Glomerular visceral epithelial cell (primary cell): ENCODE data around the gene SMARCD1.

Experiments
- DNase-seq: peaks from one replicate; pipeline ENCODE4 v3.0.0-alpha.2; 2016; ENCODE audit errors: extremely low spot score

SMARCD1 gene

DNA sequence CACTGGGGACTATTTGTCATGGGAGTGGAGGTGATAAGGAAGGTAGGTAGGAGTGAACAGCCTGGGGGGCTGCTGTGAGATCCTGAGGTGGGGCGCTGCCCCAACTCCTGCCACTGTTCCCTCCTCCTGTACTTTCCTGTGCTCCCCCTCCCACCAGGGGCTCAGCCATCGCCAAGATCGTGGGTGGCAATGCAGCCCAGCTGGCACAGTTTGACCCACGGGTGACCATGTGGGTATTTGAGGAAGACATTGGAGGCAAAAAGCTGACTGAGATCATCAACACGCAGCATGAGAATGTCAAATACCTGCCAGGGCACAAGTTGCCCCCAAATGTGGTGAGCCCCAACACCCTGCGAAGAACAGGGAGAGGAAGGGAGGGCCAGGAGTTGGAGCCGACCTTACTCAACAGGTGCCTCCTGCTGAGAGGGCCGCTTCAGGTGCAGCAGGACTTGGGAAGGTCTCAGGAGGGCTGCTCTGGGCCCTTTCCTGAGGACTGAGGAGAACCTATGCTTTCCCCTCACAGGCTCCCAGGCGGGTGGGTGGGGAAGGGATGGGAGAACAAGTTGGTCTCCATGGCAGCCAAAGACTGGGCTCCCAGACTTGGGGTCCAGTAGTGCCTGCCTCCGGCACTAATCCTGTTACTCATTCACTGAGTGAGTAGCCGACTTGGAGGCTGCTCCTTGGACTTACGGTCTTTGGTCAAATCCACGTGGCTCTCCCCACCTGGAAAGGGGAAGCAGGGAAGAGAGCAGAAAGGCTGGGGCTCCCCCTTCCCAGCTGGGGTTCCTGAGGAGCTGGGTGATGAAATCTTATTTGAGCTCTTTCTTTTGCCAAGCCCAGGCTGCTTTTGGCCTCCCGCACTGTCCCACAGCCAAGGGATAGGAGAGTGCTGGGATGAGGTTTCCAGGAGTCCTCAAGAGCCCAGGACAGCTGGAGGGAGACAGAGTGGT is 19.6 kb downstream of the SMARCD1 start:
- no peak for DNase-seq

GRCh38 chr12:50105913-50106450 is 20.8 kb downstream of the SMARCD1 start:
- DNase-seq = no peak

DNA sequence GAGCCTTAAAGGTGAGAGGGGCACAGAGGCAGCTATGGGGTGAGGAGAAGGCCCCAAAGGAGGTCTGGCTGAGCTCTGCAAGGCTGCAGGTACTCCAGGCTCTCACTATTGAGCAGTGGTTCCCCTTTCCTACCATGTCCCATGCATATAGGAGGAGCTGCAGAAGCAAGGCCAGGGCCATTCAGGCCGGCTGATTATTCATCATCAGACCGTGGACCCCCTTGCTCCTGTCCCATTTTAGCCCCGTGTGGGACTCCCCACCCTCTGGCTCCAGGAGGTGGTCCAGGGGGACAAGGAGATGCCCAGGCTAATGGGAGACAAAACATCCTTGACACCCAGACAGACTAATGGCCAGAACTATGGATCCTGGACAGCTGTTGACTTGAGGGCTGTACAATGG is 21.8 kb downstream of the SMARCD1 start:
- no peak for DNase-seq

GRCh38 chr12:50107416-50108268 is 22.5 kb downstream of the SMARCD1 start:
- DNase-seq = no peak

DNA sequence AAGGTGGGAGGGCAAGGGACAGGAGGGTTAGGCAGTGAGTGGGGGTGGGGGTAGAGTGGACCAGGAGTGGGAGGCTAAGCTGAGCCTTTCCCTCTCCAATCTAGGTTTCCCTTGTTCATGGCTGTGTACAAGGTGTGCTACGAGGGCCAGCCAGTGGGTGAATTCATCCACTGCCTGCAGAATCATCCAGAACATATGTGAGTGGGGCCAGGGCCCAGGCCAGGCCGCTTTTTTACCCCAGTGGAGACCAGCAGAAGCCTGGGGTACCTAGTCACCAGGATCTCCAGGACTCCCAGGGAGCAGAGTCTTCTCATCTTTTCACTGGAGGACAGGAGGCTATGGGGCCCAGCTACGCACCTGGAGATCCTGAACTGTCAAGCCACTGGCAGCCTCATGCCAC is 24.2 kb downstream of the SMARCD1 start:
- no peak for DNase-seq

DNA sequence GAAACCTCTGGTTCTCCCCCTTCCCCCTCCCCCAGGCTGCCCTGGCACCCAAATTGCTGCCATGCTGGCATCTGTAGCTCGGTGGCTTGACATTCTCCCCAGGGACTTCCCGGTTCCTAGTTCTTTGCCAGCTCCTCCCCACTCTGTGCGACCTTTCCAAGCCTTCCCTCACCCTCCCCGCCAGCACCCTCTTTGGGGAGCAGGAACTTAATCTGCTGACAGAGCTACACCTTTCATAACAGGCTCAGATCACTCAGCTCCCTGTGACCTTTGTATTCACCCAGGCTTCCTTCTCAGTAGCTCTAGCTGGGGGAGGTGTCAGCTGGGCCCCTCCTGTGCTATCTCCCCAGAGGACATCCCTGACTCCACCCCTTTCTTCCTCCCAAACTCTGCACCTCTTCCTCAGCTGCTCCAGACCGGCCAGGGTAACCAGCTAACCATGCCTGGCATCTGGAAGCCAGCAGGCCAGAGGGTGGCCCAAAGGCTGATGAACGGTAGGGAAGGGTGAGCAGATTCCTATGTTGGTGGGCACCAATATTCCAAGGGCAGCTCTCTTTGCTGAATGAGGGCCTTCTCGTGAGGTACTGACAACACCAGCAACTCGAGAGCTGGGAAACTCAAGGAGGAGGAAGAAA is 25.1 kb downstream of the SMARCD1 start:
- peak; percentile 32 for DNase-seq

DNA sequence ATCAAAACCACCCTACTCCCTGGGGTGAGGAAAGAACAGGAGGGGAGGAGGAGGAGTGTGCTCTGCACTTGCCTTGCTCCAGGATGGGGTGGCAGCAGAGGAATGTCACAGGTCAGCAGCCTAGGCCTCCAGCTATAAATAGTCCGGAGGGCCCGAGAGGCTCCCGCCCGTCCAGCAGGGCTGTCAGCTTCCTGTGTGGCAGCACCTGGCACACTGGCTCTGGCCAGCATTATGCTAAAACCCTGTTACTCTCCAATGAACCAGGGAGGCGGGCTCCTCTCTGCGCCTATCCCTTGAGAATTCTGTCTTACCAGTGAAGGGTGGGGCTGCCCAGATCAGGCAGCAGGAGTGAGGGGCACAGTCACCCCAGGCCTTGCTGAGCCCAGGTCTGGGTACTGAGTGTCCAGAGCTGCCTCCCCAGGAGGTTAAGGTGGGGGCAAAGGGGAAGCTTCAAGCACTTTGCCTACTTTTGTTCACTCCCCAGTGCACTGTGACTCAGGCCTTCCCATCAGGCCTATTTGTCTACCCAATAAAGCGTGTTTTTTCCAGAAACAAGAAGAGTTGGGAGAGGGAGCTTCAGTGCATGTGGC is 25.7 kb downstream of the SMARCD1 start:
- peak; percentile 86 for DNase-seq

- DNase-seq = no peak
Observed at GRCh38 chr12:50111395-50111692, 26.2 kb downstream of the SMARCD1 start.

DNA sequence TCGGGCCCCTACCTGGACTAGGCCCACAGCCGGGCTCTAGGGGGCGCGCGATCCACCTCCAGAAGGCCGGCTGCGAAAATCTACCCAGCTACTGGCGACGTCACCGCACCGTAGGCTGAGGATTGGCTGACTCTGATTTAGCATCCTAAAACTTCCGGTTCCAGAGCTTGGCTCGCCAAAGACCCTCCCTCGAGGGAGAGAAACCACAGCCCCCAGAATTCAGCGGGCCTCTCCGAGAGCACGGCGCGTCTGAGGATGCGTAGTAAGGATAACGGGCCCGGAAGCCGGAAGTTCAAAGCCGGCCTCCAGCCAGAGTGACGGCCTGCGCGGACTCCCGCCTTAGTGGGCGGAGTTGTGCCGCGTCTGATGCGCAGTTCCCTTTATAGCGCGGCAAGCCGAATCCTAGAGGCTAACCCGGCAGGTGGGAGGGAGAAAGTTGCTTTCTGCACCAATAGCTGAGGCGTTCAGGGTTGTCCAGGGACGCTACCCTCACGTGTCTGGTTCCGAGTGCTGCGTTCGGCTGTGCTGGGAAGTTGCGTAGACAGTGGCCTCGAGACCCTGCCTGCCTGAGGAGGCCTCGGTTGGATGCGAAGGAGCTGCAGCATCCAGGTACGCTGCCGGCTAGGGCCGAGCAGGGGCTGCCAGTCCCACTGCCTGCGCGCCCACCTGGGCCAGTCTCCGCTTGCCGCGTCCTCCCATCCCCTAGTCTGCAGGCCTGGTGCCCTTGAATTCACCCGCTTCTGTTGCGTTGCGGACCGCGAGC is 26.7 kb downstream of the SMARCD1 start, which contains the start of gene COX14:
COX14 (plus strand) TSS at position 544 of the 763 bp plus-strand sequence. CDS start 7,808 bp downstream, outside the sequence.
- peak; percentile 99 for DNase-seq

DNA sequence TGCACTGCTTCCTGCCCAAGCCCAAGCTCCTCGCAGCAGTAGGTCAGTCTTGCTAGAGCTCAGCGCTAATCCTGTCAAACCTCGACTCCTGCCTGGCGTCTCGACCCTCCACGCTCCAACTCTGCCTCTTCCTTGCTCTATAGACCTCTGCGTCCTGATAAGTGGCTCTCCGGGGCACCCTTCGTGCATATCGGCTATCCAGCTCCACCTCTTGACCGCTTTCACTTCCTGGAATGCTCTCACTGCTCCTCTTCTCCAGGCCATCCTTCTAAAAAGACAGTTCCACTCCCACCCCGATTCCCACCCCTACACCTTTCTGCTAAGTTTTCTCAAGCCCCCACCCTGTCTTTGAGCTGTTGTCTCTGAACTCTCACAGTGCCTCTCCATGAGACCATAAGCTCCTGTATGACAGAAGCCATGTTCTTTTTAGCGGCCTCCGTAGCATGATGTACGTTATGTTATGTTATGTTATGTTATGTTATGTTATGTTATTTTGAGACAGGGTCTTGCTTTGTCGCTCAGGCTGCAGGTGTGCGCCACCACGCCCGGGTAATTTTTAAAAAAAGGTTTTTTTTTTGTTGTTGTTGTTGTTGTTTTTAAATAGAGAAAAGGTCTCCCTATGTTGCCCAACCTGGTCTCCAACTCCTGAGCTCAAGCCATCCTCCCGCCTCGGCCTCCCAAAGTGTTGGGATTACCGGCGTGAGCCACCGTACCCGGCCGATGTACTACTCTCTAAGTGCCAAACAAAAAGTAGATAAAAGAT is 27.5 kb downstream of the SMARCD1 start:
- peak; percentile 39 for DNase-seq

- DNase-seq = no peak
Observed at GRCh38 chr12:50117057-50117622, 32.0 kb downstream of the SMARCD1 start.

DNA sequence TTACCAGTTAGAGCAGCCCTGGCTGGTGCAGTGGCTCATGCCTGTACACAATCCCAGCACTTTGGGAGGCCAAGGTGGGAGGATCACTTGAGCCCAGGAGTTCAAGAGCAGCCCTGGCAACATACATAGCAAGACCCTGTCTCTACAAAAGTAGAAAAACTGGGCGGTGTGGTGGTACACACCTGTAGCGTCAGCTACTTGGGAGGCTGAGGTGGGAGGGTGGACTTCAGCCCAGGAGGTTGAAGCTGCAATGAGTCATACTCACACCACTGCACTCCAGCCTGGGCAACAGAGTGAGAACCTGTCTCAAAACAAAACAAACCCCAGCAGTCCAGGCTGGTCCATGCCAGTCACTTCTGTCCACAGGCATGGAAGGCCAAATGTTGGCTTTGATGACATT is 34.2 kb downstream of the SMARCD1 start:
- no peak for DNase-seq

DNA sequence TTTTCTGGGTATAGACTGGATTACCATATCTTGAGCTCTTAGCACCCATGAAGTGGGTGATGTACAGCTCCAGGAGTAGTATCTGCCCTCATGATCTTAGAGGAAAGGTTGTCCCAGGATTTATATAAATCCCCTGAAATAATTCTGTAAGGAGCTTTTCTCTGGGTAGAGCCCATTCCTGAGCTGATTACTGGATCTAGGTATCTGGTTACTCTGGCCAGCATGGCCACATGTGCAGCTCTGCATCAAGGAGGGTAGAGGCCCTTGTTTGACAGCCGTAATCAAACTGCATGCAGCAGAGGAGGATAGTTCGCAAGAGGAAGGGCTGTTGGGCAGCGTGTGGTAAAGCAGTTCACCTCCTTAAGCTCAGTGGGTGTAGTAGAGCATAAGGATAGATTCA is 35.4 kb downstream of the SMARCD1 start:
- DNase-seq = no peak

GRCh38 chr12:50120953-50121352 is 35.8 kb downstream of the SMARCD1 start:
- DNase-seq = no peak

DNA sequence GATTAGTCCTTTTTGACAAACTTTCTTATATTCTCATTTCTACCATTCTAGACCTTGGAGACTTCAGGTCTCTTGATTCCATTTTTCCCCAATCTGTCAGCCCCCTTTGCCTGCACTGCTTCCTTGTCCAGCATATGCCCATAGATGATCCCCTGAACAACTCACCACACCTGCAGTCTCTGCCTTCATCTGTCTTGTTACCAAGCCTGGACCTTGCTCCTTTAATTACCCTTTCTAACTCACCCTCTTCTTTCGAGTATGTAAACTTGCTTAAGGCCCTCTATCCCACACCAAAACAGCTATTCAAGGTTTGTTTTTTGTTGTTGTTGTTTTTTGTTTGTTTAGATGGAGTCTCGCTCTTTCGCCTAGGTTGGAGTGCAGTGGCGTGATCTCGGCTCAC is 36.5 kb downstream of the SMARCD1 start:
- DNase-seq = no peak

DNA sequence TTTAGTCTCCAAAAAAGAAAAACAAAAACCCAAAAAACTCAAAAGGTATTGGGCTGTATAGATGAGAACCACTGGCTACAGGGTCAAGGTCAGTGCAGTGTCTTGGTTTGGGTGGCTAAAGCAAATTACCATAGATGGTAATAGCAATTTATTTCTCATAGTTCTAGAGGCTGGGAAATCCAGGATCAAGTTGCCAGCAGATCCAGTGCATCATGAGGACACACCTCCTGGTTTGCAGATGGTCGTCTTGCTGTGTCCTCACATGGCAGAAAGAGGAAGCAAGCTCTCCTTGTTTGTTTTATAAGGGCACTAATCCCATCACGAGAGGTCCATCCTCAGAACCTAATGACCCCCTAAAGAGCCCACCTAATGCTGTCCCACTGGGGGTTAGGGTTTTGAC is 38.1 kb downstream of the SMARCD1 start:
- no peak for DNase-seq

DNA sequence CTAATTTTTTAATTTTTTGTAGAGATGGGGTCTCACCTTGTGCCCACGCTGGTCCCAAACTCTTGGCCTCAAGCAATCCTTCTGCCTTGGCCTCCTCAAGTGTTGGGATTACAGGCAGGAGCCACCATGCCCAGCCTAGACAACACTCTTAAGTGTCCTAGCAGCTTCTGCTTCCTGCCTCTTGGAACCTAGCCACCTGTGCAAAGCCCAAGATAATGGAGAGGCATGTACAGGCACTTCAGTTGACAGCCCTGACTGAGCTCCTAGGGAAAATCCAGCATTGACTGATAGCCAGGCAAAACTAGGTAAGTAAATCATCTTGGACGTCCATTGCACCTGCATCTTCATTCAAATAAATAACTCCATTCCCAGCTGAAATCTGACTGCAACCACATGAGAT is 42.4 kb downstream of the SMARCD1 start:
- DNase-seq = no peak

DNA sequence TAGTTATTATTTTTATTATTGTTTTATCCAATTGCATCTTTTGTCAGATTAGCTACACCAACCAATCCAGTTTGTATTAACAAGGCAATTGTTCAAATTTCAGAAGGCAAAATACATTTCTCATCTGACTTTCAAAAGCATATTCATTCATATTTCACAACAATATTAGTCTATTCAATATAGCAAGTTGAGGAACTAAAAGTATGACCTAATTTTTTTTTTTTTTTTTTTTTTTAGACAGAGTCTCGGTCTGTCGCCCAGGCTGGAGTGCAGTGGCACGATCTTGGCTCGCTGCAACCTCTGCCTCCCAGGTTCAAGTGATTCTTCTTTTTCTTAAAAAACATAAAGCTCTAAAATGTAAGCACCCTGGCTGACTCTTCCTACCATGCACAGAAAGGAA is 44.1 kb downstream of the SMARCD1 start:
- DNase-seq = no peak

- peak; percentile 15 for DNase-seq
Observed at GRCh38 chr12:50132505-50133135, 47.5 kb downstream of the SMARCD1 start.
